ENCODE data around the gene DCAF4L1. TPM values are rescaled to one million over a fixed set of nuclear protein-coding genes. Genes with fewer than 3 reads are reported as not detected.
A peak's percentile ranks its signal among the peaks of the same experiment; 100 is the strongest.

The DCAF4L1 gene
- polyA plus RNA-seq, 1 donor from 2014 or later, result not detected

DNA sequence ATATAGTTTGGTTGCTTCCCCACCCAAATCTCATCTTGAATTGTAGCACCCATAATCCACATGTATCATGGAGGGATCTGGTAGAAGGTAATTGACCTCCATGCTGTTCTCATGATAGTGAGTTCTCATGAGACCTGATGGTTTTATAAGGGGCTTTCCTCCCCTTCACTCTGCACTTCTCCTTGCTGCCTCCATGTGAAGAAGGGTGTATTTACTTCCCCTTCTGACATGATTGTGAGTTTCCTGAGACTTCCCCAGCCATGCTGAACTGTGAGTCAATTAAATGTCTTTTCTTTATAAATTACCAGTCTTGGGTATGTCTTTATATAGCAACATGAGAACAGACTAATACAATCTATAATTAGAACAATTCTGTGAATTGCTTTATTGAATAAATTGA is 11.9 kb upstream of the DCAF4L1 start:
- Mint-ChIP-seq H3K4me1 (peaks cover 0 to 2% (median 0%) of the 10 kb centered on the region in 3 donors), H3K27ac (no peak overlapping the region), H3K36me3 (no peaks in the 10 kb centered on the region), H3K9me3 (peaks cover 1 to 19% (median 4%) of the 10 kb centered on the region in 3 donors), H3K27me3 (no peaks in the 10 kb centered on the region), H3K4me3 (no peak overlapping the region)

DNA sequence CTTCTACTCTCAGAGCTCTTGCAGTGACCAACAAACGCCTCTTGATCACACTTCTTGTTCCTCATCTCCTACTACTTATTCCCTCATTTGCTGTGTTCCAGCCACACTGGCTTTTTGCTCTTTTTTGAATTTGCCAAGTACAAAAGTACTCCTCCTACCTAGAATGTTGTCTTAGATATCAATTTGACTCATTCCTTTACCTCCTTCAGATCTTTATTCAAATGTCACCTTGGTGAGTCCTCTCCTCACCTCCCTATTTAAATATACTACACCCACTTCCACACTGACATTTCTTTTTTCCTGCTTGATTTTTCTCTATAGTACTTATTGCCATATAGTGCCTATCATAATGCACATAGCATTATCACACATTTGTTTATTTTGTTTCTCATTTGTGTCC is 6.2 kb upstream of the DCAF4L1 start:
- no peak overlapping the region for H3K4me3 Mint-ChIP-seq
- H3K27me3 Mint-ChIP-seq, result no peaks in the 10 kb centered on the region
- H3K36me3 Mint-ChIP-seq, result no peaks in the 10 kb centered on the region
- H3K4me1 Mint-ChIP-seq, result no peaks in the 10 kb centered on the region
- peaks cover 0 to under 1% (median 0%) of the 10 kb centered on the region in 3 donors for H3K9me3 Mint-ChIP-seq
- H3K27ac Mint-ChIP-seq, result no peak overlapping the region

DNA sequence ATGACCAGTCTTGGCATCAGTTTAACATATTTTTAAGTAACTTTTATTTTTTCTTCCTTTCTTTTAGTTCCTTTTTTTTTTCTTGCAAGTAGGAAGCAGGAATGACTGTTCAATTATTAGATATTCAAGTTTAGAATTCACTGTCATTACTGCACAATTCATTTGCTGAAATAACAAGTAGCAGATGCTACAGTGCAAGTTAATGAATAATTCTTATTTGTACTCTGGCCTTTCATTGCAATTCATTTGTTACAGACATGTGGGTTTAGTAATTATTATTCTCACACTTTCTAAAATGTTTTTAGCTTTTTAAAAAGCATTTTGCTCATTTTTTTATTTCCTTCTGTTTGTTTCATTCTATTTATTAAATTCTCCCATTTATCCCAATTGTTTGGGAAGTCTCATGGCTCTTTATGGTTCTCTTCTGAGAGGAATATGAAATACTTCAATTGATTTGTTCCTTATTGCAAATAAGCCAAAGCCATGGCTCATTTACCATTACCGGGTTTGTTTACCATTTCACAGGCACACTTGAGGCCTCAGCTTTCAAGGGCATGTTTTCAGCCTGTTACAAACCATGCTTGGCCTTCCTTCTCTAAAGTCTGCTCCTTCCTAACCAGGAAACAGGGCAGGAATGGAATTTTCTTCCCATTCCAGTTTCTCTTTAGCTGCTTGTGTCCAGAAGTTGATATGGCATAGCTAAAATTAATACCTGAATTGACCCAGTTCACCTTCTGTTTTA is 4.6 kb upstream of the DCAF4L1 start:
- no peak overlapping the region for H3K4me3 Mint-ChIP-seq
- H3K4me1 Mint-ChIP-seq, result no peaks in the 10 kb centered on the region
- H3K27ac Mint-ChIP-seq, result no peak overlapping the region
- no peaks in the 10 kb centered on the region for H3K36me3 Mint-ChIP-seq
- no peaks in the 10 kb centered on the region for H3K27me3 Mint-ChIP-seq
- H3K9me3 Mint-ChIP-seq, result peaks cover 0 to 2% (median 0%) of the 10 kb centered on the region in 3 donors

DNA sequence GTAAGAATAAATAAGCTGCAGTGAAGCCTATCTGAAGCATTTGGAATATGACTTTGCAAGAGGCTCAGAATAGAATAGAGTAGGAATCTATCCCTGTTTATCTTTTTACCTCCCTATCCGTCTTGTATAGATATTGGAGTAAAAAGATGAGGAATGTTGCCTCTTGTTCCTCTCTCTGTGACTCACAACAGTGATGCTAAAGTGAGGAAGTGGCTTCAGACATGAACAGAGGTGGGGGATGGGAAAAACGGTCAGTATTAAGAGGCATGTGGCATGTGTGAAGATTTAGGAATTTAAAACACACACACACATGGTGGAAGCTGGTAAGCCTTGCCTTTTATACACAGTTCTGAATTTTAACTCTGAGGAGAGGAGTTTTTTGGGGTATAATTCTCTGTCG is 3.8 kb upstream of the DCAF4L1 start:
- no peak overlapping the region for H3K27ac Mint-ChIP-seq
- H3K4me3 Mint-ChIP-seq, result no peak overlapping the region
- H3K4me1 Mint-ChIP-seq, result no peaks in the 10 kb centered on the region
- H3K36me3 Mint-ChIP-seq, result no peaks in the 10 kb centered on the region
- H3K9me3 Mint-ChIP-seq, result peaks cover 0 to 2% (median 0%) of the 10 kb centered on the region in 3 donors
- H3K27me3 Mint-ChIP-seq, result no peaks in the 10 kb centered on the region

DNA sequence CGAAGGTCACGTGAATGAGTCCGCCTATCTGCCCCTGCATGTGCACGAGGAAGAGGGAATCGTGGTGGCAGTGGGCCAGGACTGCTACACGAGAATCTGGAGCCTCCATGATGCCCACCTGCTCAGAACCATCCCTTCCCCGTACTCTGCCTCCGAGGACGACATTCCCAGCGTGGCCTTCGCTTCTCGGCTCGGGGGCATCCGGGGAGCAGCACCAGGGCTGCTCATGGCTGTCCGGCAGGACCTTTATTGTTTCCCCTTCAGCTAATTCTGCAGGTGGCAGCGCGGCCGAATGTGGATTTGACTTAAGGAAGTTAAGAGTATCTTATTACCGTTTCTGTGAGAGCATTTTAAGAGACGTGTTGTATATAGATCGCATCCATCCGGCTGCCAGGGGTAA is 1.2 kb downstream of the DCAF4L1 start:
- Mint-ChIP-seq H3K36me3 (no peaks in the 10 kb centered on the region), H3K4me1 (peaks cover 0 to 1% (median 0%) of the 10 kb centered on the region in 3 donors), H3K9me3 (peaks cover 0 to 2% (median 0%) of the 10 kb centered on the region in 3 donors), H3K4me3 (no peak overlapping the region), H3K27ac (no peak overlapping the region), H3K27me3 (no peaks in the 10 kb centered on the region)

DNA sequence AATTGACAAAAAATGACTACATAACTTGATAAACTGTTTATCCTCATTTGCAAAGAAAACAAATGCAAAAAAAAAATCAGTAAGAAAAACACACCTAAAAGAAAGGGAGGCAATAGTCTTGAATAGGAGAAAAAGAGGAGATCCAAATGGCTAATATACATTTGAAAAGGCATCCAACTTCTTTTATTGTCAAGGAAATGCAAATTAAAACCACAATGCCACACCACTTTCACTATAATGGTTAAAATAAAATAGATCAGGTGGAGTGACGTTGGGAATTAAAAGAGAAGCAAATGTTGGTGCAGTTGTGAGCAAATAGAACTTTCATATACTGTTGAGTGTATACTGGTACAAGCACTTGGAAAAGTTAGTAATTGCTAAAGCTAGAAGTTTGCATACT is 3.6 kb downstream of the DCAF4L1 start:
- H3K27ac Mint-ChIP-seq, result peak overlapping the region in 2 of 3 donors; percentile 11 to 50
- peaks cover 3 to 10% (median 9%) of the 10 kb centered on the region in 3 donors for H3K4me1 Mint-ChIP-seq
- H3K4me3 Mint-ChIP-seq, result no peak overlapping the region
- peaks cover 0 to 2% (median 0%) of the 10 kb centered on the region in 3 donors for H3K9me3 Mint-ChIP-seq
- no peaks in the 10 kb centered on the region for H3K36me3 Mint-ChIP-seq
- H3K27me3 Mint-ChIP-seq, result no peaks in the 10 kb centered on the region

DNA sequence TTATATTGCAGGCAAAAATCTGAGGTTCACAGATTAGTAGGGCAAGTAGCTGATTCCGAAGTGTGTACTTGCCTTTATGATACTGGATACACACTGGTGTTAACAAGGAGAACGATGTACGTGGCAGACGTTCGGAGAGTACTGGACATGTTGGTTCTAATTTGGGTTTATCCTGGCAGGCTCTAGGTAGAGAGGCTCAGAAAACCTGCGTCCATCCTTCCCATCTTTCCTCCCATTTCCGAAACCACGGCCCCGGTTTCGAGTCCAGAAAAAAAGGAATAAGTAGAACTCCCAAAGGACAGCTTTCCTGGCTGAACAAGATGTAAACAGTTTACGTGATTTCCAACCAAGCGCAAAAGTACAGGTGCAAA is 8.4 kb downstream of the DCAF4L1 start:
- H3K4me3 Mint-ChIP-seq, result peak overlapping the region; percentile 95 to 98 (median 96)
- no peaks in the 10 kb centered on the region for H3K27me3 Mint-ChIP-seq
- H3K27ac Mint-ChIP-seq, result peak overlapping the region; percentile 94 to 99 (median 98)
- H3K36me3 Mint-ChIP-seq, result no peaks in the 10 kb centered on the region
- no peaks in the 10 kb centered on the region for H3K9me3 Mint-ChIP-seq
- peaks cover 3 to 20% (median 17%) of the 10 kb centered on the region in 3 donors for H3K4me1 Mint-ChIP-seq

DNA sequence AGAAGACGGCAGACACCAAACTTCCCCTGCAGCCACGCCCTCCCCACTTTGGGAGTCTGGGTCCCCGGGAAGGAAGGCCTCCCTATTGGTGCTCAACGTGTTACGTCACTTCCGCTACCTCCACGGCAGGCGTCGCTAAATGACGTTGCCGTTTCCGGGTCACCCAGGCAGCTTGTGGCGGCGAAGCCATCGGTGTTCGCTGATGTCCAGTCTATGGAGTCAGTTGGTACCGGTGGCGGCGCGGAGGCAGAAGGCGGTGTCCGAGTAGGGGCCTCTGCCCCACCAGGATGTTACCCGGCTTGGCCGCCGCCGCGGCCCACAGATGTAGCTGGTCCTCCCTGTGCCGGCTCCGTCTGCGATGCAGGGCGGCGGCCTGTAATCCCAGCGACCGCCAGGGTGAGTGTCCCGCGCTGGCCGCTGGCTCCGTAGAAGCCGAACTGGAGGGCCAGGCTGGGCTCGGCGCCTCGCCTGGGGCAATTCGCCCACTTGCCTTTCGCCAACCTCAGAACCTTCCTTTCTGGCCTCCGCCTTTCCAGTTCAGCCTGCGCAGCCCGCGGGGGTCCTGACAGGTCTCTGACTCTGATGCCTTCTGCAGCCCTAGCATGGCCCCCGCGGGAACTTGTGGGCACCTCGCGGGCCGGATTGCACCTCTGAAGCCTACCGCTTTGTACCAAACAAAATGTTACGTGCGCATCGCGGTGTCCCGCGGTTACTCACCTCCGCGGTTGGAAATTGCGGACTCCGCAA is 9.0 kb downstream of the DCAF4L1 start, which contains the start of gene SLC30A9:
TSS of gene SLC30A9 (plus strand) at position 166 of the 747 bp plus-strand sequence. CDS start at position 288, 122 bp downstream.
- H3K27ac Mint-ChIP-seq, result peak within 1 kb of the TSS; percentile 94 to 99 (median 98)
- no peaks in the 10 kb centered on the region for H3K27me3 Mint-ChIP-seq
- no peaks in the 10 kb centered on the region for H3K36me3 Mint-ChIP-seq
- H3K9me3 Mint-ChIP-seq, result no peaks in the 10 kb centered on the region
- H3K4me1 Mint-ChIP-seq, result peaks cover 3 to 24% (median 20%) of the 10 kb centered on the region in 3 donors
- peak within 1 kb of the TSS; percentile 95 to 98 (median 96) for H3K4me3 Mint-ChIP-seq

DNA sequence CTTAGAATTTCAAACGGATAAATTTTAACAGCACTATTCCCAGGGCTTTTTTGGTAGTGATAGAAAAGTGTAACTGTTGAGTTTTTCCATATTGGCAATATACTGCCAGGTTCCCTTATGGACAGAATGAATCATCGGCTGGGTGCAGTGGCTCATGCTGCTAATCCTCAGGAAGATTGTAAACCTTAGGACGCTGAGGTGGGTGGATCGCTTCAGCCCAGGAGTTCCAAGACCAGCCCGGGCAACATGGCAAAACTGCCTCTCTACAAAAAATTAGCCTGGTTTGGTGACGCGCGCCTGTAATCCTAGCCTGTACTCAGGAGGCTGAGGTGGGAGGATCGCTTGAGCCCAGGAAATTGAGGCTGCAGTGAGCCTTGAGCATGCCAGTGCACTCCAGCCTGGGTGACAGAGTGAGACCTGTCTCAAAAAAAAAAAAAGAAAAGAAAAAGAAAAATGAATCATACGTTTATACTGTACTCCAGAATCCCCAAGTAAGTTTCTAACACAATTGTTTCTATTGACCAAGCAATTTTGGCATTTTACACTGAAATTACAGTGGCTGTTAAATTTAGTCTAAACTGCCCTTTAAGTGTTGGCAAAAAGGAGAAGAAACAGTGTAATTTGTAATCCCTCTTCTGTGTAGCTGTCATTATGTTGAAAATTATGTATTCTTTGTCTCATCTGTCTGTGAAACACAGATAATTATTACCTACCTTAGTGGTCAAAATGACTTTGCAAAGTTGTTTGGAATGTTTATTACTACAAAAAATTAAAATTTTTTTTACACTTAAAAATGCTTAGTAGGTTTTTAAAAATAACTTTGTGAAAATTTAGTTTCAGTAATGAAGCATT is 10.6 kb downstream of the DCAF4L1 start:
- H3K27me3 Mint-ChIP-seq, result no peaks in the 10 kb centered on the region
- peak overlapping the region in 1 of 3 donors; percentile 47 for H3K27ac Mint-ChIP-seq
- no peaks in the 10 kb centered on the region for H3K9me3 Mint-ChIP-seq
- peaks cover 5 to 27% (median 22%) of the 10 kb centered on the region in 3 donors for H3K4me1 Mint-ChIP-seq
- H3K4me3 Mint-ChIP-seq, result peak overlapping the region; percentile 48 to 98 (median 90)
- H3K36me3 Mint-ChIP-seq, result no peaks in the 10 kb centered on the region

DNA sequence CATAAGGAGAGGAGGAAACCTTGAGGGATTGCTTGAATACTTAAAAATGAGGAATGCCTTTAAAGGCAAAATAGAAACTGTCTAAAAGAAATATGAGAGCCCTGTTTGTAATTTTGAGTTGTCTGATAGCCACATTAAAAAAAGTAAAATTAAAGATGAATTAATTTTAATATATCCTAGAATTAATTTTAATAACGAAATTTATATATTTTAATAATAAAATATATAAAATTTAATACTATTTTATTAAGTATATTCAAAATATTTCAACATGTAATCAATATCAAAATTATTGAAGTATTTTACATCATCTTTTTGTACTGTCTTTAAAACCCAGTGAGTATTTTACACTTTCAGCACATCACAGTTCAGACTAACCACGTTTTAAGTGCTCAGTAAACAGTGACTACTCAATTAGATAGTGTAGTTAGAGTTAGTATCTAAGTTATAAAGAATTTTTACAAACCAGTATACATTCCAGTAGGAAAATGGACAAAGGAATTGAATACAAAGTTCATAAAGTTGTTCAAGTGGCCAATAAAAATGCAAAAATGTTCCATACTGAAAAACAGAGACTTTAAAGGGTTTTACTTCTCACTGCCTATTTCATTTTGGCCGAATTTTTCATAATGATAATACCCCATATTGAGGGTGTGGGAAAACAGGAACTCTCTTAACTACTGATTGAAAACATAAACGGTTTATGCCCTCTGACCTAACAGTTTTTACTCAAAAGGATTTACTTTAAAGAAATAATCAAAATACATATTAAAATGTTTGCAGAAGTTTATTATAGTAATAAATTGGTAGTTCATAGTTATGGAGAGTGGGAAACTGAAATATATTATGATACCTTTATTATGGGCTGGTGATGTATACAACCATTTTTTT is 11.7 kb downstream of the DCAF4L1 start:
- H3K4me3 Mint-ChIP-seq, result no peak overlapping the region
- peaks cover 5 to 34% (median 25%) of the 10 kb centered on the region in 3 donors for H3K4me1 Mint-ChIP-seq
- no peak overlapping the region for H3K27ac Mint-ChIP-seq
- no peaks in the 10 kb centered on the region for H3K36me3 Mint-ChIP-seq
- no peaks in the 10 kb centered on the region for H3K9me3 Mint-ChIP-seq
- no peaks in the 10 kb centered on the region for H3K27me3 Mint-ChIP-seq

DNA sequence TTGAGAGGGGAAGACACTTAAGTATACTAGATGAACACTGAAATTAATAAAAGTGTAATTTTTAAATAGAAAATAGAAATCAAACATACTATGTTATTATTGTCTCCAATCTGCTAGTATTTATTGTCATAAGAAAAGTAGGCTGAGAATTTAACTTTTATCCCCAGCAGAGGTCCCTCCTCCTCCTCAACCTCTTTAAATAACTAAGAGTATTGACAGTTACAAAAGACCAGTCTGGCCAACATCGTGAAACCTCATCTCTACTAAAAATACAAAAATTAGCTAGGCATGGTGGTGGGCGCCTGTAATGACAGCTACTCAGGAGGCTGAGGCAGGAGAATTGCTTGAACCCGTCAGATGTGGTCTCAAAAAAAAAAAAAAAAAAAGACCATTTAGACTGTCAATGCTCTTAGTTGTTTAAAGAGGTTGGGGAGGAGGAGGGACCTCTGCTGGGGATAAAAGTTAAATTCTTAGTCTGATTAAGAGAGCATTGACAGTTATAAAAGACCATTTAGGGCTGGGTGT is 13.0 kb downstream of the DCAF4L1 start:
- Mint-ChIP-seq H3K9me3 (no peaks in the 10 kb centered on the region), H3K4me3 (no peak overlapping the region), H3K36me3 (no peaks in the 10 kb centered on the region), H3K27ac (no peak overlapping the region), H3K27me3 (no peaks in the 10 kb centered on the region), H3K4me1 (peaks cover 5 to 30% (median 21%) of the 10 kb centered on the region in 3 donors)

DNA sequence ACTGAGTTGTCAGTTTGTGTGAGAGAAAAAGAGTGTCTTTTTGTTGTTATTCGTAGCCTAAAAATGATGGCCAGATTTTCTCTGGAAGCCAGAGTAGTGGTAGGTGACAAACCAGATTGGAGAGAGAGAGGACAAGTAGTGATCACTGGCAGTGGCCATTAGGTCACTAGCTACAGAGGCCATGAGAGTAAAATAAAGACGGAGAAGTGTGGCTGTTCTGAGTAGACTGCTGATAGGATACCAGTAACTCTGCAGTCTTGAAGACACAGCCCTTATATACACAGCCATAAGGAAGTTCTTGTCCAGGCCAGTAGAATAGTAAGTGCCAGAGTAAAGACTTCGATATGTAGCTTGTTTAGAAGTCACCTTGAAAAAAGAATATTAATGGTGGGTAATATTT is 16.5 kb downstream of the DCAF4L1 start:
- H3K27me3 Mint-ChIP-seq, result no peaks in the 10 kb centered on the region
- H3K4me1 Mint-ChIP-seq, result peaks cover 9 to 15% (median 12%) of the 10 kb centered on the region in 3 donors
- peak overlapping the region in 1 of 3 donors; percentile 80 for H3K27ac Mint-ChIP-seq
- H3K9me3 Mint-ChIP-seq, result peaks cover 0 to 1% (median 0%) of the 10 kb centered on the region in 3 donors
- peaks cover 3% of the 10 kb centered on the region for H3K36me3 Mint-ChIP-seq
- no peak overlapping the region for H3K4me3 Mint-ChIP-seq

DNA sequence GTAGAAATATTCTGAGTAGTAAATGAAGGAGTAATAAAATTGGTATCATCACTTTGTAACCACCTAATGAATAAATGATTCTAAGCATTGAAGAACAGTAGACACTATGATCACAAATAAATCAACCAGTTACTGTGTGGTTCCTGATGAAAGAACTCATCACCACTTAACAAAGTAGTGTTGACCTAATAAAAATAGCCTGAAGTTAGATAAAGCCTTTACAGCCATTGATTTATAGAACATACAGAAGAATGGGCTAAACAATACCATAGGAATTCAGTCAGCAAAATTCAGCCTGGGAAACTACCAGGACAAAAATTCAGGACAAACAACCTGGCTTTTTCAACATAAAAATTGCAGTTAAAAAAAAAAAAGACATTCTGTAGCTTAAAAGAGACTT is 17.8 kb downstream of the DCAF4L1 start:
- peaks cover 7% of the 10 kb centered on the region for H3K36me3 Mint-ChIP-seq
- no peak overlapping the region for H3K4me3 Mint-ChIP-seq
- no peaks in the 10 kb centered on the region for H3K27me3 Mint-ChIP-seq
- H3K27ac Mint-ChIP-seq, result no peak overlapping the region
- H3K9me3 Mint-ChIP-seq, result peaks cover 0 to 1% (median 0%) of the 10 kb centered on the region in 3 donors
- H3K4me1 Mint-ChIP-seq, result peaks cover 13 to 24% (median 16%) of the 10 kb centered on the region in 3 donors

All from IgD-negative memory B cell (primary cell).